Measurements from ENCODE around the gene USP12.

DNA sequence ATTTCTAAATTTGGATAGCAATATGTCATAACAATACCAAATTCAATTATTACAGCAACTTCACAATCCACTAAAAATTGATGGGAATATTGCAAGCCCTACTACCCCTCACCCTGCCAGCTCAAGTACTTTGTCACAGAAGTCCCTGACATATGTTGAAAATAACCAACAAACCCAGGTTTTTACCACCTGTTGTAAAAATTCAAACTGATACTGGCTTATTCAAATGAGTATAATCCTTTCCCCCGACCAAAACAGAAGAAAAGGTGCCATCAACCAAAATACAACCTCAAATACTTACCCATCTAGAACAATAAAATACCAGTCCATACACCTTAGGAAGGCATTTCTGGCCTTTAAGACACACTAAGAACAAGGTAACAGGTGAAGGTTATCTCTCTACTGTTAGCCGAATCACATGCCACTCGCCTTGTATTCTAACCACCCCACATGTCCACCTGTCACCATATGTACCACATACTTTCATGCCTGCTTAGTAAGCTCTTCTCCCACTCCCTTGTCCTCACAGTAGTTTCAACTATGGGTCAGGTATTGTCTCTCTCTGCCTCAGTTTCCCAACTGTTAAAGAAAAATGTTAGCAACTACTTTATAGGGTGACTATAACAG lies 53.1 kb downstream of the USP12 start:
- TF ChIP-seq POLR2AphosphoS5 (IDR thresholded peaks at IDR 0.05): no peak
- TF ChIP-seq POLR2A (IDR thresholded peaks at IDR 0.05): no peak
- TF ChIP-seq, protein P1, sequence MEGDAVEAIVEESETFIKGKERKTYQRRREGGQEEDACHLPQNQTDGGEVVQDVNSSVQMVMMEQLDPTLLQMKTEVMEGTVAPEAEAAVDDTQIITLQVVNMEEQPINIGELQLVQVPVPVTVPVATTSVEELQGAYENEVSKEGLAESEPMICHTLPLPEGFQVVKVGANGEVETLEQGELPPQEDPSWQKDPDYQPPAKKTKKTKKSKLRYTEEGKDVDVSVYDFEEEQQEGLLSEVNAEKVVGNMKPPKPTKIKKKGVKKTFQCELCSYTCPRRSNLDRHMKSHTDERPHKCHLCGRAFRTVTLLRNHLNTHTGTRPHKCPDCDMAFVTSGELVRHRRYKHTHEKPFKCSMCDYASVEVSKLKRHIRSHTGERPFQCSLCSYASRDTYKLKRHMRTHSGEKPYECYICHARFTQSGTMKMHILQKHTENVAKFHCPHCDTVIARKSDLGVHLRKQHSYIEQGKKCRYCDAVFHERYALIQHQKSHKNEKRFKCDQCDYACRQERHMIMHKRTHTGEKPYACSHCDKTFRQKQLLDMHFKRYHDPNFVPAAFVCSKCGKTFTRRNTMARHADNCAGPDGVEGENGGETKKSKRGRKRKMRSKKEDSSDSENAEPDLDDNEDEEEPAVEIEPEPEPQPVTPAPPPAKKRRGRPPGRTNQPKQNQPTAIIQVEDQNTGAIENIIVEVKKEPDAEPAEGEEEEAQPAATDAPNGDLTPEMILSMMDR (IDR thresholded peaks at IDR 0.05 in 8 of 11, conservative IDR thresholded peaks at IDR 0.05 in 3 of 11): no peak
